Fibroblast of lung (primary cell): ENCODE data around the gene VAC14. TPM values are rescaled to one million over a fixed set of nuclear protein-coding genes. Genes with fewer than 3 reads are reported as not detected.

ENCODE experiments used
- DNase-seq, 2 donors: peaks; one replicate each; pipeline versions ENCODE4 v3.0.0 to v3.0.0-alpha.2; 2010; ENCODE audit warnings: low read depth in 2 of 2
- H2AFZ ChIP-seq: 2 replicates; pipeline ENCODE4 v1.5.1; 2012; ENCODE audit warnings: low read length, control low read depth, inconsistent platforms
- H3K27ac ChIP-seq: 2 replicates; pipeline ENCODE4 v1.5.1; 2011; ENCODE audit warnings: low read length, control low read depth; ENCODE audit not compliant: insufficient read depth
- H3K27me3 ChIP-seq: 2 replicates; pipeline ENCODE4 v1.5.1; 2011; ENCODE audit warnings: mild to moderate bottlenecking, low read length; ENCODE audit not compliant: control insufficient read depth, insufficient read depth
- H3K36me3 ChIP-seq: 2 replicates; pipeline ENCODE4 v1.5.1; 2011; ENCODE audit warnings: low read length; ENCODE audit not compliant: control insufficient read depth, insufficient read depth
- H3K4me1 ChIP-seq: 2 replicates; pipeline ENCODE4 v1.5.1; 2011; ENCODE audit warnings: low read length; ENCODE audit not compliant: control insufficient read depth, insufficient read depth; ENCODE audit errors: extremely low read depth
- H3K4me2 ChIP-seq: 2 replicates; pipeline ENCODE4 v1.5.1; 2011; ENCODE audit warnings: low read length, control low read depth; ENCODE audit not compliant: insufficient read depth; ENCODE audit errors: extremely low read depth
- H3K4me3 ChIP-seq, 4 experiments: fragments of 200-600 bp in 1 of 4; sonication (generic) in 1 of 4; replicated peaks in 1 of 4; 2 replicates each; pipeline ENCODE4 v1.5.1; 2011 to 2016; ENCODE audit warnings: low read length in 4 of 4, low read depth in 3 of 4, mild to moderate bottlenecking in 3 of 4, control low read depth in 2 of 4, inconsistent platforms in 1 of 4, mixed read lengths in 1 of 4; ENCODE audit not compliant: insufficient read depth in 1 of 4; ENCODE audit errors: control extremely low read depth in 1 of 4
- H3K79me2 ChIP-seq: 2 replicates; pipeline ENCODE4 v1.5.1; 2012; ENCODE audit warnings: mild to moderate bottlenecking, low read length, inconsistent platforms; ENCODE audit not compliant: control insufficient read depth, insufficient read depth
- H3K9ac ChIP-seq: 2 replicates; pipeline ENCODE4 v1.5.1; 2011; ENCODE audit warnings: mild to moderate bottlenecking, low read length, control low read depth; ENCODE audit not compliant: insufficient read depth
- H3K9me3 ChIP-seq: 2 replicates; pipeline ENCODE4 v1.5.1; 2012; ENCODE audit warnings: low read depth, low read length; ENCODE audit not compliant: control insufficient read depth, insufficient read depth
- H4K20me1 ChIP-seq: 2 replicates; pipeline ENCODE4 v1.5.1; 2011; ENCODE audit warnings: low read length; ENCODE audit not compliant: control insufficient read depth, insufficient read depth; ENCODE audit errors: extremely low read depth
- CTCF ChIP-seq, 2 donors: IDR thresholded peaks in 1 of 2; conservative IDR thresholded peaks in 1 of 2; 1 replicate in 1 of 2; 2 replicates in 1 of 2; pipeline ENCODE4 v1.5.1; 2011 to 2012; ENCODE audit warnings: low read length in 2 of 2, control low read depth in 1 of 2, inconsistent platforms in 1 of 2, low read depth in 1 of 2, mild to moderate bottlenecking in 1 of 2
- EZH2 ChIP-seq: IDR thresholded peaks from 2 replicates; pipeline ENCODE4 v1.5.1; 2012; ENCODE audit warnings: low read length, control low read depth, mild to moderate bottlenecking; ENCODE audit errors: missing control alignments
- polyA plus RNA-seq, 2 donors: library from polyadenylated mRNA; depleted of rRNA in 1 of 2; stranded (reverse) in 1 of 2; unstranded in 1 of 2; fragments of >200 nt; gene quantifications; 2 replicates each; pipeline ENCODE4 v1.2.1, GENCODE V29; 2011 to 2012; ENCODE audit warnings: missing spikeins in 1 of 2
- total RNA-seq: library from RNA; depleted of rRNA; stranded (reverse); fragments of >200 nt; gene quantifications from 2 replicates; pipeline ENCODE4 v1.2.1, GENCODE V29; 2014

VAC14 gene
- total and polyA plus RNA-seq, 2 donors (not counting 1 experiment from before 2014, with no cell fraction given): 25.0 to 29.2 TPM

- H3K79me2 ChIP-seq: no peaks in the 10 kb centered on the region
- no peaks in the 10 kb centered on the region for H4K20me1 ChIP-seq
- H3K4me2 ChIP-seq: no peak overlapping the region
- TF ChIP-seq CTCF (conservative IDR thresholded peaks at IDR 0.05 in 1 of 2, IDR thresholded peaks at IDR 0.05 in 1 of 2; ENCODE audit: low read depth in 1 of 2, low read length in 2 of 2) (no peak), EZH2 (no peak)
- H2AFZ ChIP-seq: no peak overlapping the region
- H3K4me1 ChIP-seq: peaks cover 5% of the 10 kb centered on the region
- H3K36me3 ChIP-seq: no peaks in the 10 kb centered on the region
- H3K9me3 ChIP-seq: no peaks in the 10 kb centered on the region
- peak in 1 of 2 donors; percentile 25 for DNase-seq
- no peak overlapping the region for H3K4me3 ChIP-seq
- no peak overlapping the region for H3K27ac ChIP-seq
- H3K9ac ChIP-seq: no peak overlapping the region
- no peaks in the 10 kb centered on the region for H3K27me3 ChIP-seq
Observed at GRCh38 chr16:70652322-70652721, 148.6 kb downstream of the VAC14 start.

GRCh38 chr16:70651524-70651923 lies 149.4 kb downstream of the VAC14 start:
- Histone ChIP-seq H3K4me2 (no peak overlapping the region), H3K4me1 (peaks cover 5% of the 10 kb centered on the region), H2AFZ (no peak overlapping the region), H3K79me2 (no peaks in the 10 kb centered on the region), H3K4me3 (no peak overlapping the region), H3K9ac (no peak overlapping the region), H3K9me3 (no peaks in the 10 kb centered on the region), H3K27me3 (no peaks in the 10 kb centered on the region), H4K20me1 (no peaks in the 10 kb centered on the region), H3K27ac (no peak overlapping the region), H3K36me3 (no peaks in the 10 kb centered on the region)
- TF ChIP-seq CTCF (conservative IDR thresholded peaks at IDR 0.05 in 1 of 2, IDR thresholded peaks at IDR 0.05 in 1 of 2; ENCODE audit: low read depth in 1 of 2, low read length in 2 of 2) (no peak), EZH2 (no peak)
- peak in 1 of 2 donors; percentile 26 for DNase-seq

- Histone ChIP-seq H3K27ac (no peak overlapping the region), H3K27me3 (no peaks in the 10 kb centered on the region), H3K36me3 (no peaks in the 10 kb centered on the region), H3K9me3 (no peaks in the 10 kb centered on the region), H3K9ac (no peak overlapping the region), H3K4me1 (peaks cover 5% of the 10 kb centered on the region), H3K4me3 (no peak overlapping the region), H3K4me2 (no peak overlapping the region), H2AFZ (no peak overlapping the region), H4K20me1 (no peaks in the 10 kb centered on the region), H3K79me2 (no peaks in the 10 kb centered on the region)
- no peak for DNase-seq
- TF ChIP-seq EZH2 (no peak), CTCF (conservative IDR thresholded peaks at IDR 0.05 in 1 of 2, IDR thresholded peaks at IDR 0.05 in 1 of 2; ENCODE audit: low read depth in 1 of 2, low read length in 2 of 2) (no peak)
Observed at GRCh38 chr16:70650216-70650615, 150.7 kb downstream of the VAC14 start.
